Tracheal epithelial cell (primary cell): ENCODE measurements around the gene SPP1. TPM values are rescaled to one million over a fixed set of nuclear protein-coding genes. Genes with fewer than 3 reads are reported as not detected.

Experiments used
- total RNA-seq: library from RNA; depleted of rRNA; stranded (reverse); fragments of >200 nt; gene quantifications from 2 replicates; pipeline ENCODE4 v1.2.1, GENCODE V29; 2014

The SPP1 gene
- total RNA-seq = 2.3 and 139 TPM in 2 replicates

GRCh38 chr4:87975466-87975865, at the start of gene SPP1:
Gene SPP1, plus strand, starts transcription at chr4:87975714. Its CDS starts 1,182 bp downstream, at chr4:87976896.

GRCh38 chr4:88007304-88008121, 32.0 kb downstream of the SPP1 start, which contains the start of gene PKD2:
Gene PKD2, plus strand, starts transcription at chr4:88007635. Its CDS starts 99 bp downstream, at chr4:88007734.

Other genes with a start within 250 kb of the SPP1 start
- gene IBSP, start 176.2 kb upstream of the SPP1 start, total RNA-seq = not detected in 2 replicates
- not detected in 2 replicates for gene MEPE, start 142.7 kb upstream of the SPP1 start, total RNA-seq
- gene PKD2, start 31.9 kb downstream of the SPP1 start, total RNA-seq = 9.6 and 17.4 TPM in 2 replicates
- gene ABCG2, start 182.9 kb downstream of the SPP1 start, total RNA-seq = under 0.01 and 0.96 TPM in 2 replicates